ENCODE data around the gene EPB42. TPM values are rescaled to one million over a fixed set of nuclear protein-coding genes. Genes with fewer than 3 reads are reported as not detected.
A peak's percentile ranks its signal among the peaks of the same experiment; 100 is the strongest.
"Not testable (repeated sequence)": the region's sequence is repeated elsewhere in the genome, so short reads cannot be mapped to it uniquely, and the experiment has no call there.

EPB42 gene
- total RNA-seq, 1 experiment from 2014 or later = not detected

DNA sequence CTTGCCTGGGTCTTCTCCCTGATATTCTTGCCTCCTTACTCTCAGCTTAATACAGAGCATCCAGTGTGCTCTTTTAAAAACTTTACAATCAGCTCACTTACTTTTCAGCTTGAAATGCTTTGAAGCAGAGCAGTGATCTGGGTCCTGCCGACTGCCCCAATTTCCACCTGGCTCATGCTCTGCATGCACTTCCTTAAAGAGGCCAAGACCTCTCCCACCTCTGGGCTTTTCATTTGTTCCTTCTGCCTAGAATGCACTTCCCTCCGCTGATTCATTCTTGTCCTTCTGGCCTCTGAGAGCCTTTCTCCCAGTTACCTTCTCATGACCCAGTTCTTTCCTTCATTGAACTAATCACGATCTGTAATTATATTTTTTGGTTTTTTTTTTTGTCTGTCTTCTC is 37.5 kb downstream of the EPB42 start:
- H3K27me3 ChIP-seq = no peaks in the 10 kb centered on the region
- no peaks in the 10 kb centered on the region for H3K9me3 ChIP-seq
- DNase-seq = no peak
- 0 out of 2 replicates have a peak, but pooled peaks cover 2% of the 10 kb centered on the region for H3K36me3 ChIP-seq
- H3K4me3 ChIP-seq = no peak overlapping the region

DNA sequence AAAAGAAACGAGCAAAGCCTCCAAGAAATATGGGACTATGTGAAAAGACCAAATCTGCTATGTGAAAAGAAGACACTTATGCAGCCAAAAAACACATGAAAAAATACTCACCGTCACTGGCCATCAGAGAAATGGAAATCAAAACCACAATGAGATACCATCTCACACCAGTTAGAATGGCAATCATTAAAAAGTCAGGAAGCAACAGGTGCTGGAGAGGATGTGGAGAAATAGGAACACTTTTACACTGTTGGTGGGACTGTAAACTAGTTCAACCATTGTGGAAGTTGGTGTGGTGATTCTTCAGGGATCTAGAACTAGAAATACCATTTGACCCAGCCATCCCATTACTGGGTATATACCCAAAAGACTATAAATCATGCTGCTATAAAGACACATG is 43.7 kb downstream of the EPB42 start:
- not testable (repeated sequence) for H3K27me3 ChIP-seq, DNase-seq, H3K4me3 ChIP-seq, H3K9me3 ChIP-seq
- H3K36me3 ChIP-seq = peaks cover 25% of the 10 kb centered on the region

DNA sequence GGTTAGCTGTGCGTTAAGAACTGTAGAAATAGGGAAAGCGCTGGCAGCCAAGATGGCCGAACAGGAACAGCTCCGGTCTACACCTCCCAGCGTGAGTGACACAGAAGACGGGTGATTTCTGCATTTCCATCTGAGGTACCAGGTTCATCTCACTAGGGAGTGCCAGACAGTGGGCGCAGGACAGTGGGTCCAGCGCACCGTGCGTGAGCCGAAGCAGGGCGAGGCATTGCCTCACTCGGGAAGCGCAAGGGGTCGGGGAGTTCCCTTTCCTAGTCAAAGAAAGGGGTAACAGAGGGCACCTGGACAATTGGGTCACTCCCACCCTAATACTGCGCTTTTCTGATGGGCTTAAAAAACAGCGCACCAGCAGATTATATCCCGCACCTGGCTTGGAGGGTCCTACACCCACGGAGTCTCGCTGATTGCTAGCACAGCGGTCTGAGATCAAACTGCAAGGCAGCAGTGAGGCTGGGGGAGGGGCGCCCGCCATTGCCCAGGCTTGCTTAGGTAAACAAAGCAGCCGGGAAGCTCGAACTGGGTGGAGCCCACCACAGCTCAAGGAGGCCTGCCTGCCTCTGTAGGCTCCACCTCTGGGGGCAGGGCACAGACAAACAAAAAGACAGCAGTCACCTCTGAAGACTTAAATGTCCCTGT is 45.0 kb downstream of the EPB42 start:
- H3K4me3 ChIP-seq, DNase-seq, H3K27me3 ChIP-seq: not testable (repeated sequence)
- Histone ChIP-seq H3K9me3 (peaks cover 12% of the 10 kb centered on the region), H3K36me3 (peaks cover 36% of the 10 kb centered on the region)

DNA sequence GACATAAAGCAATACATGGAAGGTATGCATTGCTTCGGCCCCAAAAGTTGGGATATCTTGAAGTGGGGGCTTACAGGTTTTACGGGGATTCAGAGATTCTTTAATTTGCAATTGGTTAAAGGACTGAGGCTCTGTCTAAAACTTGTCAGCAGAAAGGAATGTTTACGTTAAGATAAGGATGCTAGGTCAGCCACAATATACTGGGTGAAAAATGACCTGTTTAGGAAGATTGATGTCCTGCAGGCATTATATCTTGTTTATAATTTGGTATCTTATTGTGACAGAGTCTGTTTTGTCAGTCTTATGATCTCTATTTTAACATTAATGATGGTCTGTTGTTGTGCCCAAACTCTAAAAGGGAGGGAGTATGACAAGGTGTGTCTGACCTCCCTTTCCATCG is 50.9 kb downstream of the EPB42 start:
- Histone ChIP-seq H3K9me3 (peaks cover 12% of the 10 kb centered on the region), H3K4me3 (no peak overlapping the region), H3K27me3 (no peaks in the 10 kb centered on the region), H3K36me3 (peaks cover 42% of the 10 kb centered on the region)
- DNase-seq = no peak

DNA sequence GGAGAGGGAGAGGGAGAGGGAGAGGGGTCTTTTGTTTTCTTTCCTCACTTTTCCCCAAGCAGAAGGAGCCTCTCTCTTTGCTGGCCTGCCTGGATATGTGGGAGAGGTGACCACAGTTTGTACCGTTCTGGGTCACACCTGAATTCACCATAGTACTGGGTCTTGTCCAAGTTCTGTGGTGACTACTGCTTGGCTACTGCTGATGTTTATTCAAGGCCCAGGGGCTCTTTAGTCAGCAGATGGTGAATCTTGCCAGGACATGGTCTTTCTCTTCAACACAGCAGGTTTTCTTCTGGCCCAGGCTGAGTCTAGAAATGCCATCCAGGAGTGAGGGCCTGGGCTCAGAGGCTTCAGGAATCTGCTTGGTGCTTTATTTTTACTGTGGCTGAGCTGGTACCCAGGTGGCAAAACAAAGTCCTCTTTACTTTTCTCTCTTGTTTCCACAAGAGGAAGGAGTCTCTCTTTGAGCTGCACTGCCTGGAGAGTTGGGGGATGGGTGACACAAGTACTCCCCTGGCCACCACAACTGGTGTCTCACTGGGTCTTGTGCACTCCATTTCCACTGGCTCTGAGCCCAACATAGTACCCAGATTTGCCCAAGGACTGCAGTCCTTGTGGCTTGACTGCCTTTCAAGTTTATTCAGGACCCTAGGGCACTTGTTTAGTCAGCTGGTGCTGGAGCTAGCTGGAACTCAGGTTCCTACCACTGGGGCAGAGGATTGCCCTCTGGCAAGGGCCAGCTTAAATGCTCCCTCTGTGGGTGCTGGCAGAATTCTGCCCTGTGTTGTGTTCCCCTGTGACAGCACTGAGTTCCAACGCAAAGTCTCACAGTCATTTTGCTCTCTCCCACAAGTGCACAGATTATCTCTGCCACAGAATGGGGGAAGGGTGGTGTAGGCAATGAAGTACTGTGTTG is 52.4 kb downstream of the EPB42 start:
- peak; percentile 82 for DNase-seq
- H3K4me3 ChIP-seq = no peak overlapping the region
- no peaks in the 10 kb centered on the region for H3K27me3 ChIP-seq
- H3K36me3 ChIP-seq = peaks cover 38% of the 10 kb centered on the region
- peaks cover 12% of the 10 kb centered on the region for H3K9me3 ChIP-seq

DNA sequence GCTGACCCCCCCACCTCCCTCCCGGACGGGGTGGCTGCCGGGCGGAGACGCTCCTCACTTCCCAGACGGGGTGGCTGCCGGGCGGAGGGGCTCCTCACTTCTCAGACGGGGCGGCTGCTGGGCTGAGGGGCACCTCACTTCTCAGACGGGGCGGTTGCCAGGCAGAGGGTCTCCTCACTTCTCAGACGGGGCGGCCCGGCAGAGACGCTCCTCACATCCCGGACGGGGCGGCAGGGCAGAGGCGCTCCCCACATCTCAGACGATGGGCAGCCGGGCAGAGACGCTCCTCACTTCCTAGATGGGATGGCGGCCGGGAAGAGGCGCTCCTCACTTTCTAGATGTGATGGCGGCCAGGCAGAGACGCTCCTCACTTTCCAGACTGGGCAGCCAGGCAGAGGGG is 53.6 kb downstream of the EPB42 start:
- H3K9me3 ChIP-seq, DNase-seq, H3K4me3 ChIP-seq: not testable (repeated sequence)

DNA sequence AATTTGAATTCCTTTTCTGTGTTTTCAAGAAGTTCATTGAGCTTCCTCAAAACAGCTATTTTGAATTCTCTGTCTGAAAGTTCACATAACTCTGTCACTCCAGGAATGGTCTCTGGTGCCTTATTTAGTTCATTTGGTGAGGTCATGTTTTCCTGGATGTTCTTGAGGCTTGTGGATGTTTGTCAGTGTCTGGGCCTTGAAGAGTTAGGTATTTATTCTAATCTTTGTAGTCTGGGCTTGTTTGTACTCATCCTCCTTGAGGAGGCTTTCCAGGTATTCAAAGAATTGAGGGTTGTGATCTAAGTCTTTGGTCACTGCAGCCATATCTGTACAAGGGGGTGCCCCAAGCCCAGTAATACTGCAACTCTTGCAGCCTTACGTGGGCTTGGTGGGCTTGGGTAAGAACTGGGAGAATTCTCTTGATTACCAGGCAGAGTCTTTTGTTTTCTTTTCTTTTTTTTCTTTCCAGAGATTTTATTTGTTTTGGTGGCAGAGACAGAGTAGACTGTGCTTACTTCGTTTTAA is 55.0 kb downstream of the EPB42 start:
- no peak for DNase-seq
- Histone ChIP-seq H3K9me3 (no peaks in the 10 kb centered on the region), H3K4me3 (no peak overlapping the region)

More for the DNA sequence above, 53.6 kb downstream of the EPB42 start:
- H3K27me3 ChIP-seq = not testable (repeated sequence)
- peaks cover 28% of the 10 kb centered on the region for H3K36me3 ChIP-seq

DNA sequence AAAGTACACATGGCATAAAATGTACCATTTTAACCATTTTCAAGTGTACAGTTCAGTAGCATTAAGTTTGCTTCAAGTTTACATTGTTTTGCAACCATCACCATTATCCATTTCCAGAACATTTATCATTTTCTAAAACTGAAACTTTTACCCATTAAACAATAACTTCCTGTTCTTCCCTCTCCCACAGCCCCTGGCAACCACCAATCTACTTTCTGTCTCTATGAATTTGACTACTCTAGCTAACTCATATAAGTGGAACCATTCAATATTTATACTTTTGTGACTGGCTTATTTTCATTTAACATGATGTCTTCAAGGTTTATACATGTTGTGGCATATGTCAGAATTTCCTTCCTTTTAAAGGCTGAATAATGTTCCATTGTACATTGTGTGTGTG is 67.5 kb downstream of the EPB42 start:
- no peak overlapping the region for H3K4me3 ChIP-seq
- peaks cover 39% of the 10 kb centered on the region for H3K36me3 ChIP-seq
- H3K9me3 ChIP-seq = peaks cover 2% of the 10 kb centered on the region; the same call in 1 of the 2 replicates
- no peaks in the 10 kb centered on the region for H3K27me3 ChIP-seq
- no peak for DNase-seq

More for the DNA sequence above, 55.0 kb downstream of the EPB42 start:
- Histone ChIP-seq H3K36me3 (peaks cover 16% of the 10 kb centered on the region), H3K27me3 (no peaks in the 10 kb centered on the region)

DNA sequence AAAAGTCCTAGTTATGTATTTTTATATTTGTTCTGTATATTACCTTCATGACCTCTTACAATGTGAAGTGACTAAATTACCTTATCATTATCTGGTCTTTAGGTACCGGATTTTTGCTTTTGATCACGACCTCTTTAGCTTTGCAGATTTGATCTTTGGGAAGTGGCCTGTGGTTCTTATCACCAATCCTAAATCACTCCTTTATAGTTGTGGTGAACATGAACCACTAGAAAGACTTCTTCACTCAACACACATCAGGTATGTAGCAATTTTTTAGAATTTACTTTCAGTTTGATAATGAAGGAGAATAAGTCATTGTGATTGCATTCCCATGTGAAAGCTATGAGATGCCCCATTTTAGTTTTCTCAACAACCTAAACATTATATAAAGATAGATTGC is 69.1 kb downstream of the EPB42 start:
- Histone ChIP-seq H3K36me3 (peaks cover 36% of the 10 kb centered on the region), H3K4me3 (no peak overlapping the region), H3K27me3 (no peaks in the 10 kb centered on the region), H3K9me3 (peaks cover 2% of the 10 kb centered on the region; the same call in 1 of the 2 replicates)
- no peak for DNase-seq

DNA sequence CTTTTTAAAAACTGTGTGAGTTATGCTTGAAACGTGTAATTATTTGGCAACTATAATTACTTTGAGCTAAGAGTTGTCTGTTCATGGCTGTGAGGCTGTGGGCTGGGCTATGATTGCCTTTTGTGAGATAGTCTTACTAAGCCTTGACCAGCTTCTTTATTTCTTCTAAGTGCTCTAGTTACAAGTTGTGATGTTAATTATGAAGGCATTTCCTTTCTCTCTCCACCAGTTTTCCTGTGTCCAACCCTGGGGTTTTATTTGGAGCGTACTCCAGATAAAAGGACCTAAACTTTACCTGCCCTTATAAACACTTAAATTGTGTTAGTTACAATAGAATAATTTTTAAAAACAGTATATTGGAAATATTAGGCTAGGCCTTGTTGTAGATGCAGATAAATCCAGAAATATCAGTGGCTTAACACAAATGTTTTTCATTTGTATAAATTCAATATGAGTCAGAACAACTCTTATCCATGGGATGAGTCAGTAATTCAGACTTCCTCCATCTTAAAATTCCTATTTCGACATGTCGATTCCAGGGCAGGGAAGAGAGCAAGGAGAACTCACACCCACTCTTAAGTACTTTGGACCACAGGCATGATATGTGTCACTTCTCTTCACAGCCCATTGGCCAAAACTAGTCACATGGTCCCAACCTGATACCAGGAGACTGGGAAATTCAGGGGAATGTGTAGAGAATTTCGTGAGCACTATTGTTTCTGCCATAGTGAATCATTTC is 70.5 kb downstream of the EPB42 start:
- Histone ChIP-seq H3K4me3 (no peak overlapping the region), H3K9me3 (peaks cover 2% of the 10 kb centered on the region; the same call in 1 of the 2 replicates), H3K27me3 (no peaks in the 10 kb centered on the region), H3K36me3 (peaks cover 34% of the 10 kb centered on the region)
- DNase-seq = peak; percentile 72

Other genes starting within 250 kb of the EPB42 start
- gene UBR1, start 115.0 kb downstream of the EPB42 start, total RNA-seq (2014; rRNA removed; shearing (Covaris generic); ENCODE audit: low replicate concordance) = 12.6 and 16.8 TPM in 2 replicates
- 12.2 and 12.8 TPM in 2 replicates for gene TMEM62, start 87.4 kb downstream of the EPB42 start, total RNA-seq (2014; rRNA removed; shearing (Covaris generic); ENCODE audit: low replicate concordance)
- 58.9 and 97.1 TPM in 2 replicates for gene CCNDBP1, start 35.6 kb downstream of the EPB42 start, total RNA-seq (2014; rRNA removed; shearing (Covaris generic); ENCODE audit: low replicate concordance)
- 0.07 TPM in 1 of 2 replicates, not detected in the other for gene TGM5, start 45.9 kb upstream of the EPB42 start, total RNA-seq (2014; rRNA removed; shearing (Covaris generic); ENCODE audit: low replicate concordance)
- gene TGM7, start 81.2 kb upstream of the EPB42 start, total RNA-seq (2014; rRNA removed; shearing (Covaris generic); ENCODE audit: low replicate concordance) = not detected in 2 replicates
- 13.1 and 16.5 TPM in 2 replicates for gene LCMT2, start 109.6 kb upstream of the EPB42 start, total RNA-seq (2014; rRNA removed; shearing (Covaris generic); ENCODE audit: low replicate concordance)
- 8.4 and 15.6 TPM in 2 replicates for gene ZSCAN29, start 150.0 kb upstream of the EPB42 start, total RNA-seq (2014; rRNA removed; shearing (Covaris generic); ENCODE audit: low replicate concordance)
- gene TUBGCP4, start 150.1 kb upstream of the EPB42 start, total RNA-seq (2014; rRNA removed; shearing (Covaris generic); ENCODE audit: low replicate concordance) = 5.4 and 18.2 TPM in 2 replicates

Data from MG63 (cell line).